Ectodermal cell (in vitro differentiated cells): ENCODE measurements around the gene CLDN24. TPM values are rescaled to one million over a fixed set of nuclear protein-coding genes. Genes with fewer than 3 reads are reported as not detected.

Experiments
- H3K27ac ChIP-seq: 2 replicates; pipeline ENCODE4 v1.7.0; 2013; ENCODE audit warnings: mild to moderate bottlenecking, low read depth, low read length; ENCODE audit not compliant: insufficient read depth, poor library complexity, severe bottlenecking
- H3K27me3 ChIP-seq: 2 replicates; pipeline ENCODE4 v1.7.0; 2013; ENCODE audit warnings: mild to moderate bottlenecking, low read length; ENCODE audit not compliant: insufficient read depth, control insufficient read depth, poor library complexity, severe bottlenecking
- H3K36me3 ChIP-seq: one replicate; pipeline ENCODE4 v1.7.0; 2013; ENCODE audit warnings: low read length; ENCODE audit not compliant: control insufficient read depth, insufficient read depth
- H3K4me1 ChIP-seq: one replicate; pipeline ENCODE4 v1.7.0; 2013; ENCODE audit warnings: low read length; ENCODE audit not compliant: control insufficient read depth, insufficient read depth
- H3K4me3 ChIP-seq: 2 replicates; pipeline ENCODE4 v1.7.0; 2013; ENCODE audit warnings: low read depth, low read length, control low read depth; ENCODE audit not compliant: insufficient read depth
- H3K9me3 ChIP-seq: 2 replicates; pipeline ENCODE4 v1.7.0; 2013; ENCODE audit warnings: mild to moderate bottlenecking, low read length, moderate library complexity; ENCODE audit not compliant: control insufficient read depth
- WGBS, 2 experiments: methylation state at CpG; one replicate each; pipeline ENCODE4 v1.1.7; 2013; ENCODE audit warnings: missing lambda C conversion rate in 2 of 2; 5-methylcytosine and 5-hydroxymethylcytosine counted together
- polyA plus RNA-seq, 4 experiments: library from polyadenylated mRNA; stranded (reverse); fragments of 50-300 nt; gene quantifications; one replicate each; pipeline ENCODE4 v1.2.3, GENCODE V29; 2013

The CLDN24 gene
- polyA plus RNA-seq (2013, experiment 1 of 4) = not detected
- polyA plus RNA-seq (2013, experiment 2 of 4) = not detected
- not detected for polyA plus RNA-seq (2013, experiment 3 of 4)
- not detected for polyA plus RNA-seq (2013, experiment 4 of 4)

- WGBS, 2 experiments = 97 to 98% methylated on average over 5 of the region's 5 CpGs
- no peak within 1 kb of the TSS for H3K4me3 ChIP-seq
- no peaks in the 10 kb centered on the region for H3K36me3 ChIP-seq
- H3K4me1 ChIP-seq = no peaks in the 10 kb centered on the region
- H3K9me3 ChIP-seq = no peaks in the 10 kb centered on the region
- H3K27me3 ChIP-seq = no peaks in the 10 kb centered on the region
- H3K27ac ChIP-seq = no peak within 1 kb of the TSS
Observed at GRCh38 chr4:183322326-183322725, at the start of gene CLDN24. Gene CLDN24, minus strand, starts transcription at chr4:183322426. Its CDS starts 0 bp downstream, at chr4:183322426.

- H3K4me1 ChIP-seq = peaks cover 8% of the 10 kb centered on the region
- WGBS, 2 experiments = 84 to 85% methylated on average over 11 to 12 of the region's 12 CpGs
- no peaks in the 10 kb centered on the region for H3K36me3 ChIP-seq
- H3K4me3 ChIP-seq = no peak overlapping the region
- no peak overlapping the region for H3K27ac ChIP-seq
- H3K27me3 ChIP-seq = no peaks in the 10 kb centered on the region
- H3K9me3 ChIP-seq = no peaks in the 10 kb centered on the region
Observed at GRCh38 chr4:183370786-183371185, 48.6 kb upstream of the CLDN24 start.

- H3K4me3 ChIP-seq = no peak overlapping the region
- H3K27me3 ChIP-seq = no peaks in the 10 kb centered on the region
- peaks cover 3% of the 10 kb centered on the region for H3K4me1 ChIP-seq
- 82% methylated on average over 8 of the region's 8 CpGs for WGBS, 2 experiments
- no peak overlapping the region for H3K27ac ChIP-seq
- no peaks in the 10 kb centered on the region for H3K36me3 ChIP-seq
- no peaks in the 10 kb centered on the region for H3K9me3 ChIP-seq
Observed at GRCh38 chr4:183369073-183369472, 46.8 kb upstream of the CLDN24 start.

- WGBS, 2 experiments = 86 to 88% methylated on average over 16 of the region's 16 CpGs
- Histone ChIP-seq H3K36me3 (no peaks in the 10 kb centered on the region), H3K9me3 (no peaks in the 10 kb centered on the region), H3K4me1 (peaks cover 5% of the 10 kb centered on the region), H3K27ac (no peak overlapping the region), H3K4me3 (no peak overlapping the region), H3K27me3 (no peaks in the 10 kb centered on the region)
Observed at GRCh38 chr4:183366206-183366835, 44.1 kb upstream of the CLDN24 start.

- no peak overlapping the region for H3K27ac ChIP-seq
- H3K27me3 ChIP-seq = no peaks in the 10 kb centered on the region
- H3K4me1 ChIP-seq = peaks cover 5% of the 10 kb centered on the region
- H3K4me3 ChIP-seq = no peak overlapping the region
- H3K36me3 ChIP-seq = no peaks in the 10 kb centered on the region
- H3K9me3 ChIP-seq = no peaks in the 10 kb centered on the region
- 78 to 80% methylated on average over 10 of the region's 10 CpGs for WGBS, 2 experiments
Observed at GRCh38 chr4:183364025-183364424, 41.8 kb upstream of the CLDN24 start.

GRCh38 chr4:183362916-183363542 is 40.8 kb upstream of the CLDN24 start:
- Histone ChIP-seq H3K9me3 (no peaks in the 10 kb centered on the region), H3K4me3 (no peak overlapping the region), H3K36me3 (no peaks in the 10 kb centered on the region), H3K27ac (no peak overlapping the region), H3K4me1 (peaks cover 5% of the 10 kb centered on the region), H3K27me3 (no peaks in the 10 kb centered on the region)
- WGBS, 2 experiments = 73 to 75% methylated on average over 15 of the region's 15 CpGs

- H3K27ac ChIP-seq = no peak overlapping the region
- H3K4me3 ChIP-seq = no peak overlapping the region
- no peaks in the 10 kb centered on the region for H3K27me3 ChIP-seq
- 97 to 98% methylated on average over 4 of the region's 4 CpGs for WGBS, 2 experiments
- H3K36me3 ChIP-seq = no peaks in the 10 kb centered on the region
- H3K9me3 ChIP-seq = no peaks in the 10 kb centered on the region
- H3K4me1 ChIP-seq = peaks cover 5% of the 10 kb centered on the region
Observed at GRCh38 chr4:183362036-183362435, 39.8 kb upstream of the CLDN24 start.

GRCh38 chr4:183360161-183360919 is 38.1 kb upstream of the CLDN24 start:
- Histone ChIP-seq H3K4me3 (no peak overlapping the region), H3K4me1 (peaks cover 5% of the 10 kb centered on the region), H3K27ac (no peak overlapping the region), H3K9me3 (no peaks in the 10 kb centered on the region), H3K36me3 (no peaks in the 10 kb centered on the region), H3K27me3 (no peaks in the 10 kb centered on the region)
- WGBS, 2 experiments = 84 to 85% methylated on average over 11 of the region's 11 CpGs

GRCh38 chr4:183358215-183358755 is 36.1 kb upstream of the CLDN24 start:
- no peaks in the 10 kb centered on the region for H3K36me3 ChIP-seq
- 86% methylated on average over 13 of the region's 13 CpGs for WGBS, 2 experiments

More at GRCh38 chr4:183358215-183358755, 36.1 kb upstream of the CLDN24 start:
- Histone ChIP-seq H3K27ac (no peak overlapping the region), H3K4me3 (no peak overlapping the region), H3K4me1 (no peaks in the 10 kb centered on the region), H3K27me3 (no peaks in the 10 kb centered on the region), H3K9me3 (no peaks in the 10 kb centered on the region)
